ENCODE data around the gene SLC7A14.

DNA sequence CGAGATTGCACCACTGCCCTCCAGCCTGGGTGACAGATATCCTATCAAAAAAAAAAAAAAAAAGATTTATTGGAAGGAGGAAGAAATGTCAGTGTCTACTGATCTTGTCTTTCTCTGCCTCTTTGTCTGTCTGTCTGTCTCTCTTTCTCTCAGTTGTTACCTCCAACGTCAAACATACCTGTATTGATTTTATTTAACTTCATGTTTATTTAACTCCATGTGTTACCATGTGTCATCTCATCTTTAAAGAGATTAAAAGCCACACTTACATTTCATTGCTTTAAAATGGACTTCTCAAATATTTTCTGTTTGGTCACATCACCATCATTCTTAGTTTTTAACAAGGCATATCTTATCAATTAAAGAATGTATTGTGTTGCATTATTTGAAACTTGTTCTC is 157.8 kb downstream of the SLC7A14 start:
- TF ChIP-seq CTCF (IDR thresholded peaks at IDR 0.05) (no peak), POLR2A (IDR thresholded peaks at IDR 0.05) (no peak)
